ENCODE results near the gene RND3.
A peak's percentile ranks its signal among the peaks of the same experiment; 100 is the strongest.

RND3 gene

DNA sequence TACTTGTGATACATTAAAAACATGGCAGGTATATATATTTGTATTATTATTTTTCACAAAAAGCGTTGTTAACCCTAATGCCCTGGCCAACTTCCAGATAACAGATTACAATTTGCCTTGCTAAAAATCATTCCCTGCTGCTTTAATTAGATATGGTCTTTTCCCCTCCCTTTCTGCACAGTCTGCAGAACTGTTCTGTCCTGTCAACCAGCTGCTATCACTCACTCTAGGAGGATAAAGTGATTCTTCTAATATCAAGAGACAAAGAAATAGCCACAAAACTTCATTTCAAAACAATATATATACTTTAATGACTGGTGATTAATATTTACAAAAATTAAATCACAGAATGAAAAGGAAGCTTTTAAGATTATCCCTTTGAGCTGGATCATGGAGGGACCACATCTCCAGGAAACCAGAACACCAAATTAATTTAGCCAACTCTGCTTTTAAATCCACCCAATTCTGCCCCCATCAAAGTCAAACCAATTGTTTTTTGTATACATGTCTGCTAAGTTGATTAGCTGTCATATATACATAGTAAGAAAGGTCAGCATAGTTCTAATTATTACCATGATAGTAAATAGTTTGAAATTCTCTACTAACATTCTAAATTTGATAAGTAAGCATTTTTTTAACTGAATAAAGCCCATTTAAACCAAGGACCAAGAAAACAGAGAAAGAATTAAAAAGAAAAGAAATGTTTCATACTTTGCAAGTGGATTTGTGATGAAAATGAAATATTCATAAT, 55.7 kb downstream of the RND3 start:
- no peak for DNase-seq

DNA sequence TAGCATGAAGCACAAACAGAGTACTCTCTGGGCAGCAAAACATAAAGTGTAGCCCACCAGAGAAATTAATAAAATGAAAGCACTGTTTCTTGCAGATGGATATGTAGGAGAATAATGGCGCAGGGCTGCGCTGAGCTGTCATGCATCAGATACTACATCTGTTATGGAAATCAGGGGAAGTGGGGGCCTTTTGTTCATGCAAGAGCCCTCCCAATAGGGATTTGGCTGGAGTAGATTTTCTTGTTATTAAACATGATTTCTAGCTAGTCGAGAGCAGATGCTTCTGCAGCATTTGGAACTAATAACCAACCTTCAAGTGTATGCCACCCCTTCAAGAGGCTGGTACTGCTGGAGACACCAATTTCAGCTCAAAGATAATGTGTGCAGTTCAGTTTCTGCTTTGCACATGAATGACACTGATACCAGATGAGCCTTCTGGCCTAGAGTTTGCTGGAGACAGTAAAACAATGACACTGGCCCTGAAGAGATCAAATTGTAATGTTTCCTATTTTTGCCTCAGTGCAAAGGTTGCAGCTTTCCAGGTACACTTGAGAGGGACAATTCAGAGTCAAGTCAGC, 58.0 kb downstream of the RND3 start:
- DNase-seq, result peak; percentile 84

DNA sequence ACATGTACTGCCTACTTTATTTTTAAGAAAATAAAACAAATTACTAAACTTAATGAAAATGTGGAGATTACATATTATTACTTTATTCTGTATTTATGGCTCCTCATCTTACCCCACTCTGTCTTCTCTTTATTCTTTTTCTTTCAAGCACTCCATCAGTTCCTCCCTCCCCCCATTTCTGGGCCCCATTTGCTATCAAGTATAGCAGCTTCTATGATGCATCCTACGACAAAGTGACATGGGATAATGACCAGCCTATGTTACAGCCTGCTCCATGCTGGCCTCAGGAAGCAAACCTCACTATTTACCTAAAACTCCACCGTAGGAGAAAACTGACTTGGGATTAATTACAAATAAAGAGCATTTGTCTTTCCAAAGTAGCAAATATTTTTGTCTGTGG, 58.8 kb downstream of the RND3 start:
- peak; percentile 44 for DNase-seq

DNA sequence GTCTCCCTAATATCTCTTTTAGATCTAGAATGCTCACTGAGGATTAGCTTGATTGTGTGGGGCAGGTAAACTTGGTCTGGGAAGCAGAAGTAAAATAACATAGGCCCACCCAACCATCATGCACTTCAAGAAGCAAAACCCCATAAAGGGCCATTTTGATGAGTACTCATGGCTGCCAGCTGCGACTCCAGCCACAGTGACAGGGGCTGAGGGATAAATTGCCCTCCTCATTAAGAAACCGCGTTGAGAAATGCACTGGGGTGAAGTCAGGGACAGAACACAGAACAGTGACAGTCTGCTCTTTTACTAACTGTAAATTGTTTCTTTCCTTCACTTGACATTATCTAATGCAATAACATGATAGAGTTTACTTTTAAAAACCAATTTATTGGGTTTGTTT, 60.2 kb downstream of the RND3 start:
- no peak for DNase-seq

DNA sequence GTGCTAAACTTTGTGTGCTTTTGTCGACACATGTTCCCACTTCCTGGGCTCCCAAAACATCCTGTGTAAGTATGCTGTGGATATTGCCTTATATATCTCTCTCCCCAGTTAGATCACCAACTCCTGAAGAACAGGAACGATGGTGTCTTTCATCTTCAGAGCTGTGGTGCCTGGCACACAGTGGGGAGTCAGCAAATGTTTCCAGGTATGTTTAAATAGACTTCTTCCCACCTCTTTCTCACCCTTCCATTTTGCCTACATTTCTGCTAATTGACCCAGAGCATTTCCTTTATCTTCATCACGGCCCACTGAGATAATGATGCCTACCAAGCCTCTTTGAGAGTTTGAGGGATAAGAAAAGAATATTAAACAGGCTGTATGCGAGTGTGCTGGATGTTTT, 60.7 kb downstream of the RND3 start:
- DNase-seq, result no peak

DNA sequence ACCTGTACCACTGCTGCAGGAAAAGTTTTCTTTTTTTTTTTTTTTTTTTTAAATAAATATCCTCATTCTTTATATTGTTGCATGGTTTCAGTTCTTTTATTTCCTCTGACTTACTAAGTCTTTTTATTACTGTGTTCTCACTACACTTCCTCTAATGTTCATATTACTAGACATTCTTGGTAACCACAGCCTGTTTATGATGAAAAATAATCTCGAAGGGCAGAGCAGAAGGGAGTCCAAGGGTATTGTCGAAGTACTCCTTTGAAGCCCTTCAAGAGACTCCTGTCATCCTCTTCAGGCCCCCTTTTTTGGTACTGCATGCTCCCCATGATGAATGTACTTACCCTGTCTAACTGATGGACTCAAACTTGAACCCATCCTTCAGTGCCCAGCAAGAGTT, 61.2 kb downstream of the RND3 start:
- DNase-seq, result no peak

DNA sequence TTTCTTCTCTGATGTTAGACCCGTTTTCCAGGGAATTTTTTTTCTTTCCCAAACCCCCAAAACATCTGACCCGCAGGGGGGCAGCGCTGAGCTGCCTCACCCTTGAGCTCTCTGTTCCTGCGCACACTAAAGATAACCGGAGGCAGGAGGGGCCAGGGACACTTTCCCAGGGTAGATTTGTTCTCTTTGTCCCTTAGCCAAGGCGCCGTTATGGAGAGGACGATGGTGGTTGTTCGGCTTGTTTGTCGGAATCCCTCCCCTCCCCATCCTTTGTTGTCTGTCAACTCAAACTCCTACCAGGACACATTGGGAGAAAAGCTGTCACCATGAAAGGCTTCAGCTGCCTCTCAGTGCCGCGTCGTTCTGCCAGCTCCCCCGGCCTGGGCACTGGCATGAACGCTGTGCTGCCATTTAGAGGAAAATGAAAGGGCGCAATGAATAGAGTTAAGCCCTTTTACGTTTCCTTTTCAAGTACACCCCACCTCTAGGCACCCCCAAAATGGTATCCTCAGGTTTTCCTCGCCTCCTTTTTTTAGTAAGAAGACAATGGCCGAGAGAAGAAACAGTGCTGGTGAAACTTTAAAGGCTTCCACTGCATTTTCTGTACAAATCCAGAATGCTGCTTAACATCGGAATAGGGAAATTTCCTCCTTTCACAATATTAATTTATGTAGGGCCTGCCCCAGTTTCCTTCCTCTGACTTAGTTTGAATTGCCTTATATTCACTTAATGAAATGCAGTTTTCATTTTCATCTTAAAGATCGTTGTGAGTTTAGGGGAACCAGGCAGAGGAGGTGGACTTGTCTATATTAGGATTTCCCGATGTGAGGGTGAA, 62.1 kb downstream of the RND3 start:
- no peak for DNase-seq

DNA sequence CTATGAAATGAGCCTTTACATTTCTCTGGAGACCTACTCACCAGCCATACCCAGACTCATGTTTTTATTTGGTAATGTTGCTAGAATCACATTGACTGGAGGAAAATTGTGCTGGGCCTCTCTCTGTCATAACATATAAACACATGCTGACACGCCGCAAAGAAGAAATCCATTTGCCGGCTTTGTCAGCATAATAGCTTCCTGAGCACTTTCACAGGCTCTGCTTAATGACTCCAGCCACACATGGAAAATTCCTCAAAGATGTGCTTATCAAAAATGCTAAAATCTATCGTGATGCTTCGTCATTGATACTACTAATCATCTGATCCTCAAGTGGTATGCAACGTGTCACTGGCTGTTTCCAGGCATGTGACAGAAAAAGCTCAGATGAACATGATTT, 63.1 kb downstream of the RND3 start:
- DNase-seq, result no peak

DNA sequence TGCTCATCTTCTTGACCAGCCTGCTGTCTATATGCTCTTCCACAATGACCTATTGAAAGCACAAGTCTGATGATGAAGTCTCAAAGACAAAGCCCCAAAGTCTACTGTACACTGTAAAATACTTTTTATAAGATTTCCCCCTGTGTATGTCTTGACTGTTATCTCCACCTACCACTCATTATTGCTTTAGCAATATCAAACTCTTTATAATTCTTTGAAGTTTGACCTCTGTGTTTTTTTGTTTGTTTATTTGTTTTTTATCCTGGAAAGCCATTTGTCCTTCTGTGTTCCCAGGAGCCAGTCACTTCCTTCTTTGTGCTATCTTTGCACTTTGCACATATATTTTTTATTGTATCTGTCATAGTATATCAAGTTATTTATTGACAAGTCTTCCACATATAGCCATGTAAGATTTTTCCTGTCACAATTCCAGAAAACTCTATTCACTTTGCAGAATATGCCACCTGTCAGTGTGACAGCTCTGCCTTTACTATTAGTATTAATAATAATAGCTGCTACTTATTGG, 66.3 kb downstream of the RND3 start:
- DNase-seq, result no peak

DNA sequence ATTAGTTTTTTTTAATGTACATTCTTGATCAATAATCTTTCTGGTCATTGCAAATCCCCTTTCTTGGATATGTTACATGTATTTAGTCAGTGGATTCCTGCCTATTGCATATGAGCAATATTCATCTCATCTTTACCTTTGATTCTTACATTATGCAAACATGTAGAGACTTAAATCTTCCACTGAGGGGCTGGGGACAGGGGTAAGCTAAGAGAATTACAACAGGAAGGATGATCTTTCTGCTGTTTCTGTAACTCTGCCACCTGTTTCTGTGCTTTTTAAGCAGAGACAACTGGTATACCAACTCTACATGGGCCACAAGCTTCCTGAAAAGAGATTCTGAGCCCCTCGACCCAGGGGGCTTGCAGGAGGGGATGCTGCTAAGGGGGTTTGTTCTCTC, 68.6 kb downstream of the RND3 start:
- DNase-seq, result no peak

Measured in NCI-H526 treated with DMSO at 0.1 percent for 48 hours (cell line).